Progenitor cell of endocrine pancreas (in vitro differentiated cells): Measurements from ENCODE around the gene GALNTL6. TPM values are rescaled to one million over a fixed set of nuclear protein-coding genes. Genes with fewer than 3 reads are reported as not detected.
"Not testable (repeated sequence)": the region's sequence is repeated elsewhere in the genome, so short reads cannot be mapped to it uniquely, and the experiment has no call there.

Source experiments
- DNase-seq: peaks from one replicate; pipeline ENCODE4 v3.0.0; 2021; ENCODE audit warnings: low spot score; ENCODE audit not compliant: unreplicated experiment
- H3K27ac Mint-ChIP-seq: 2 replicates; pipeline ENCODE4 v1.8.0; 2021; ENCODE audit warnings: mild to moderate bottlenecking, moderate library complexity, mixed read lengths
- H3K27me3 Mint-ChIP-seq: 2 replicates; pipeline ENCODE4 v1.8.0; 2021; ENCODE audit warnings: mixed read lengths
- H3K36me3 Mint-ChIP-seq: 2 replicates; pipeline ENCODE4 v1.8.0; 2022; ENCODE audit warnings: mixed read lengths; ENCODE audit not compliant: insufficient read depth
- H3K4me1 Mint-ChIP-seq: 2 replicates; pipeline ENCODE4 v1.8.0; 2021; ENCODE audit warnings: low read depth, mixed read lengths
- H3K4me3 Mint-ChIP-seq: 2 replicates; pipeline ENCODE4 v1.8.0; 2021; ENCODE audit warnings: low read depth, mild to moderate bottlenecking, moderate library complexity, mixed read lengths
- H3K9me3 Mint-ChIP-seq: 2 replicates; pipeline ENCODE4 v1.8.0; 2021; ENCODE audit warnings: low read depth, mixed read lengths
- CTCF ChIP-seq: fragments of 200-600 bp; sonication (generic); IDR thresholded peaks from one replicate; pipeline ENCODE4 v1.5.0; 2021; ENCODE audit warnings: antibody characterized with exemption, mild to moderate bottlenecking; ENCODE audit not compliant: unreplicated experiment
- total RNA-seq: library from RNA; stranded (reverse); gene quantifications from 2 replicates; pipeline ENCODE4 v1.2.1, GENCODE V29; 2021

The GALNTL6 gene
- total RNA-seq, 1 donor from 2014 or later, result 0.14 TPM

GRCh38 chr4:172726001-172726423, 912.8 kb downstream of the GALNTL6 start:
- H3K4me3 Mint-ChIP-seq, result peak overlapping the region; percentile 63
- DNase-seq, result peak; percentile 33

GRCh38 chr4:172727631-172728030, 914.4 kb downstream of the GALNTL6 start:
- Mint-ChIP-seq H3K36me3 (peaks cover 3% of the 10 kb centered on the region), H3K27me3 (no peaks in the 10 kb centered on the region), H3K9me3 (peaks cover 40% of the 10 kb centered on the region), H3K27ac (no peak overlapping the region), H3K4me1 (peaks cover 37% of the 10 kb centered on the region), H3K4me3 (no peak overlapping the region)
- DNase-seq, result no peak
- no peak for TF ChIP-seq CTCF

More at GRCh38 chr4:172726001-172726423, 912.8 kb downstream of the GALNTL6 start:
- H3K27ac Mint-ChIP-seq, result peak overlapping the region; percentile 97
- H3K4me1 Mint-ChIP-seq, result peaks cover 47% of the 10 kb centered on the region
- TF ChIP-seq CTCF, result no peak
- H3K36me3 Mint-ChIP-seq, result peaks cover 3% of the 10 kb centered on the region
- H3K27me3 Mint-ChIP-seq, result no peaks in the 10 kb centered on the region
- H3K9me3 Mint-ChIP-seq, result peaks cover 27% of the 10 kb centered on the region

- H3K9me3 Mint-ChIP-seq, result peaks cover 73% of the 10 kb centered on the region
- H3K4me3 Mint-ChIP-seq, DNase-seq, H3K27me3 Mint-ChIP-seq, H3K4me1 Mint-ChIP-seq, H3K27ac Mint-ChIP-seq: not testable (repeated sequence)
- H3K36me3 Mint-ChIP-seq, result peaks cover 18% of the 10 kb centered on the region
Observed at GRCh38 chr4:172733645-172734044, 920.4 kb downstream of the GALNTL6 start.

GRCh38 chr4:172734555-172734954, 921.4 kb downstream of the GALNTL6 start:
- H3K9me3 Mint-ChIP-seq, result peaks cover 68% of the 10 kb centered on the region
- TF ChIP-seq CTCF, result no peak
- no peak overlapping the region for H3K4me3 Mint-ChIP-seq
- H3K36me3 Mint-ChIP-seq, result peaks cover 18% of the 10 kb centered on the region
- no peak for DNase-seq
- no peaks in the 10 kb centered on the region for H3K27me3 Mint-ChIP-seq
- H3K4me1 Mint-ChIP-seq, result no peaks in the 10 kb centered on the region
- no peak overlapping the region for H3K27ac Mint-ChIP-seq

GRCh38 chr4:172736046-172736445, 922.8 kb downstream of the GALNTL6 start:
- Mint-ChIP-seq H3K36me3 (peaks cover 16% of the 10 kb centered on the region), H3K9me3 (peaks cover 55% of the 10 kb centered on the region), H3K27me3 (no peaks in the 10 kb centered on the region), H3K27ac (no peak overlapping the region), H3K4me1 (no peaks in the 10 kb centered on the region), H3K4me3 (no peak overlapping the region)
- TF ChIP-seq CTCF, result no peak
- no peak for DNase-seq

GRCh38 chr4:172740434-172740833, 927.2 kb downstream of the GALNTL6 start:
- Mint-ChIP-seq H3K9me3 (peaks cover 22% of the 10 kb centered on the region), H3K27ac (no peak overlapping the region), H3K4me3 (no peak overlapping the region), H3K27me3 (no peaks in the 10 kb centered on the region), H3K36me3 (peaks cover 5% of the 10 kb centered on the region), H3K4me1 (no peaks in the 10 kb centered on the region)
- no peak for TF ChIP-seq CTCF
- no peak for DNase-seq
